Astrocyte (in vitro differentiated cells and primary cell): ENCODE data around the gene KCNN2. TPM values are rescaled to one million over a fixed set of nuclear protein-coding genes. Genes with fewer than 3 reads are reported as not detected.

Experiments
- DNase-seq: peaks from one replicate; pipeline ENCODE4 v3.0.0-alpha.2; 2010; ENCODE audit warnings: low read depth
- FAIRE-seq: peaks from 2 replicates; lab custom pipeline; 2011; peaks lifted over from hg19 to GRCh38; lab: Jason Lieb, UNC
- H2AFZ ChIP-seq: 2 replicates; pipeline ENCODE4 v1.6.0; 2012; ENCODE audit warnings: low read depth, low read length, inconsistent platforms
- H3K27ac ChIP-seq: 2 replicates; pipeline ENCODE4 v1.5.1; 2011; ENCODE audit warnings: low read depth, low read length, inconsistent platforms
- H3K27me3 ChIP-seq: 2 replicates; pipeline ENCODE4 v1.6.0; 2011; ENCODE audit warnings: low read length, inconsistent platforms; ENCODE audit not compliant: insufficient read depth
- H3K36me3 ChIP-seq: 2 replicates; pipeline ENCODE4 v1.5.1; 2011; ENCODE audit warnings: low read length, inconsistent platforms; ENCODE audit not compliant: insufficient read depth
- H3K4me1 ChIP-seq: 2 replicates; pipeline ENCODE4 v1.5.1; 2011; ENCODE audit warnings: low read length, inconsistent platforms; ENCODE audit not compliant: insufficient read depth
- H3K4me2 ChIP-seq: 2 replicates; pipeline ENCODE4 v1.6.0; 2012; ENCODE audit warnings: low read length, inconsistent platforms
- H3K4me3 ChIP-seq: 2 replicates; pipeline ENCODE4 v1.5.1; 2011; ENCODE audit warnings: low read depth, mild to moderate bottlenecking, low read length, inconsistent platforms; ENCODE audit not compliant: insufficient read depth
- H3K79me2 ChIP-seq: 2 replicates; pipeline ENCODE4 v1.6.0; 2012; ENCODE audit warnings: mild to moderate bottlenecking, low read length, inconsistent platforms; ENCODE audit not compliant: insufficient read depth
- H3K9ac ChIP-seq: 2 replicates; pipeline ENCODE4 v1.6.0; 2012; ENCODE audit warnings: mild to moderate bottlenecking, low read length, inconsistent platforms
- H3K9me3 ChIP-seq: 2 replicates; pipeline ENCODE4 v1.5.1; 2012; ENCODE audit warnings: low read depth, mild to moderate bottlenecking, low read length, inconsistent platforms; ENCODE audit not compliant: insufficient read depth
- H4K20me1 ChIP-seq: 2 replicates; pipeline ENCODE4 v1.6.0; 2012; ENCODE audit warnings: low read length, inconsistent platforms; ENCODE audit not compliant: insufficient read depth
- H3K27ac Mint-ChIP-seq: one replicate; pipeline ENCODE4 v1.8.0; 2021; ENCODE audit warnings: mild to moderate bottlenecking, mixed read lengths; ENCODE audit not compliant: unreplicated experiment
- H3K27me3 Mint-ChIP-seq: one replicate; pipeline ENCODE4 v1.8.0; 2021; ENCODE audit warnings: low read depth, mixed read lengths; ENCODE audit not compliant: unreplicated experiment
- H3K36me3 Mint-ChIP-seq: one replicate; pipeline ENCODE4 v1.8.0; 2021; ENCODE audit warnings: low read depth, mixed read lengths; ENCODE audit not compliant: unreplicated experiment
- H3K4me1 Mint-ChIP-seq: one replicate; pipeline ENCODE4 v1.8.0; 2021; ENCODE audit warnings: low read depth, mixed read lengths; ENCODE audit not compliant: unreplicated experiment
- H3K4me3 Mint-ChIP-seq: one replicate; pipeline ENCODE4 v1.8.0; 2021; ENCODE audit warnings: mild to moderate bottlenecking, moderate library complexity, mixed read lengths; ENCODE audit not compliant: unreplicated experiment
- H3K9me3 Mint-ChIP-seq: one replicate; pipeline ENCODE4 v1.8.0; 2021; ENCODE audit warnings: mild to moderate bottlenecking, mixed read lengths; ENCODE audit not compliant: unreplicated experiment
- EZH2 ChIP-seq: IDR thresholded peaks from 2 replicates; pipeline ENCODE4 v1.6.1; 2012; ENCODE audit warnings: mild to moderate bottlenecking, low read length, inconsistent platforms; ENCODE audit not compliant: insufficient read depth
- total RNA-seq: library from RNA; stranded (reverse); gene quantifications from 2 replicates; pipeline ENCODE4 v1.2.1, GENCODE V29; 2021
- TF ChIP-seq, protein P1 (sequence below): IDR thresholded peaks from 2 replicates; pipeline ENCODE4 v1.5.1; 2011; ENCODE audit warnings: low read depth, mild to moderate bottlenecking, inconsistent platforms, low read length, moderate library complexity; ENCODE audit not compliant: insufficient read depth

KCNN2 gene
- total RNA-seq, 1 donor from 2014 or later: 0.32 TPM

DNA sequence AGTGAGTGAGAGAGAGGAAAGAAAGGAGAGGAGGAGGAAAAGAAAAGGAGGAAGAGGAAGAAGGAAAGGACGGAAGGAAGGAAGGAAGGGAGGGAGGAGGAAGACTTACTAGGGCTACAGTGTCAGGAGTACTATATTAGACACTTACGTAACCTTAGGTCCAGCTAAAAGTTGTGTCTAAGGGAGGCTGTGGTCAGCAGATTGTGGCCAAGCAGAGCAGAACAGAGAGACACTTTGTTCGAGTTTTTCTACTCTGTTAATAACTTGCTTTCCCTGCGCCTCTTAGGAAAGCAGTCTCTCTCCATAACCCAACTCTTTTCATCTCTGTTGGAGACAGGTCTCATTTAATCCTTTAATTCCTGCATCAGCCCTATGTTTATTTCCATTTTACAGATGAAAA lies 138.9 kb downstream of the KCNN2 start:
- H3K4me1 ChIP-seq: no peaks in the 10 kb centered on the region
- H3K4me3 ChIP-seq: no peak overlapping the region
- TF ChIP-seq, protein P1, sequence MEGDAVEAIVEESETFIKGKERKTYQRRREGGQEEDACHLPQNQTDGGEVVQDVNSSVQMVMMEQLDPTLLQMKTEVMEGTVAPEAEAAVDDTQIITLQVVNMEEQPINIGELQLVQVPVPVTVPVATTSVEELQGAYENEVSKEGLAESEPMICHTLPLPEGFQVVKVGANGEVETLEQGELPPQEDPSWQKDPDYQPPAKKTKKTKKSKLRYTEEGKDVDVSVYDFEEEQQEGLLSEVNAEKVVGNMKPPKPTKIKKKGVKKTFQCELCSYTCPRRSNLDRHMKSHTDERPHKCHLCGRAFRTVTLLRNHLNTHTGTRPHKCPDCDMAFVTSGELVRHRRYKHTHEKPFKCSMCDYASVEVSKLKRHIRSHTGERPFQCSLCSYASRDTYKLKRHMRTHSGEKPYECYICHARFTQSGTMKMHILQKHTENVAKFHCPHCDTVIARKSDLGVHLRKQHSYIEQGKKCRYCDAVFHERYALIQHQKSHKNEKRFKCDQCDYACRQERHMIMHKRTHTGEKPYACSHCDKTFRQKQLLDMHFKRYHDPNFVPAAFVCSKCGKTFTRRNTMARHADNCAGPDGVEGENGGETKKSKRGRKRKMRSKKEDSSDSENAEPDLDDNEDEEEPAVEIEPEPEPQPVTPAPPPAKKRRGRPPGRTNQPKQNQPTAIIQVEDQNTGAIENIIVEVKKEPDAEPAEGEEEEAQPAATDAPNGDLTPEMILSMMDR: no peak
- TF ChIP-seq EZH2: no peak
- no peak overlapping the region for H3K4me3 Mint-ChIP-seq
- no peak overlapping the region for H3K27ac ChIP-seq
- H3K79me2 ChIP-seq: no peaks in the 10 kb centered on the region
- H3K27me3 ChIP-seq: no peaks in the 10 kb centered on the region
- no peaks in the 10 kb centered on the region for H3K36me3 Mint-ChIP-seq
- no peaks in the 10 kb centered on the region for H3K9me3 ChIP-seq
- H3K27ac Mint-ChIP-seq: no peak overlapping the region
- H3K4me1 Mint-ChIP-seq: no peaks in the 10 kb centered on the region
- FAIRE-seq (no peak), DNase-seq (no peak)
- H3K36me3 ChIP-seq: no peaks in the 10 kb centered on the region
- H4K20me1 ChIP-seq: no peaks in the 10 kb centered on the region
- peaks cover 4% of the 10 kb centered on the region for H3K27me3 Mint-ChIP-seq
- H2AFZ ChIP-seq: no peak overlapping the region
- no peaks in the 10 kb centered on the region for H3K9me3 Mint-ChIP-seq
- no peak overlapping the region for H3K9ac ChIP-seq
- H3K4me2 ChIP-seq: no peak overlapping the region

DNA sequence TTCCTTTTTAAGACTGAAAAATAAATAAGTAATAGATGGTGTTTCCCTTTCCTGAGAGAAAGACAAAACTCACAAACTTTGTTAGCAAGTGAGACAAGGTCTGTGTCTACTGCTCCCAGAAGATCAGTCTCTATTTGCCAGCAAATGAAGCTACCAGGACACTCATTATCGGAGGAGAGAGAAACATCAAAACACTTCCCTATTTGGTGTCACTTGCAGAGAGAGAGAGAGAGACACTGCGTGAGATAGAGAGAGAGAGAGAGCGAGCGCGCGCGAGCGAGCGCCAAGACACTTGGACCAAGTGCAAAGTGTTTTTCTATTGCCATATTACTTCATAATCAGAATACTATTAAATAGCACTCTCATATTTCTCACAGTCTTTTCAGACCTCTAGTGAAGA lies 142.7 kb downstream of the KCNN2 start:
- no peaks in the 10 kb centered on the region for H3K9me3 Mint-ChIP-seq
- no peak for FAIRE-seq

DNA sequence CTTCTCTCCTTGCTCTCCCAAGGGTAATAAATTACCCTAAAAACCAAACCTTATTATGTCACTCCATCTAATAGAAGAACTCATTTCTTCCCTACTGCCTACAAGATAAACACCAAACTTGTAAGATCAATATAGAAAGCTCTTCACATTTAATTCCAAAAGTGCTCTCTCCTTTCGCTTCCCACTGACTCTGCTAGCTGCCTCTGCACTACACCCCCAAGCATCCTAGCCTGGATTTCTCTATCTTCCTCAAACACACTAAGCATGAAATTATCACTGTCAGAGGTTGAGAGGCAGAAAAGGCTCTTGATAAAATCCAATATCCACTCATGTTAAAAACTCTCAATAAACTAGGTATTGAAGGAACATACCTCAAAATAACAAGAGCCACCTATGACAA lies 162.4 kb downstream of the KCNN2 start:
- peaks cover 3% of the 10 kb centered on the region for H3K9me3 ChIP-seq
- no peak overlapping the region for H3K4me3 ChIP-seq
- H3K27me3 Mint-ChIP-seq: no peaks in the 10 kb centered on the region
- no peaks in the 10 kb centered on the region for H3K36me3 ChIP-seq
- no peak for FAIRE-seq
- H3K4me1 ChIP-seq: no peaks in the 10 kb centered on the region
- no peak overlapping the region for H2AFZ ChIP-seq
- no peaks in the 10 kb centered on the region for H3K79me2 ChIP-seq
- H3K4me1 Mint-ChIP-seq: no peaks in the 10 kb centered on the region
- H3K36me3 Mint-ChIP-seq: no peaks in the 10 kb centered on the region
- no peak overlapping the region for H3K4me3 Mint-ChIP-seq
- no peaks in the 10 kb centered on the region for H3K9me3 Mint-ChIP-seq
- no peak overlapping the region for H3K27ac ChIP-seq
- H3K4me2 ChIP-seq: no peak overlapping the region
- H3K9ac ChIP-seq: no peak overlapping the region
- no peaks in the 10 kb centered on the region for H3K27me3 ChIP-seq
- no peak overlapping the region for H3K27ac Mint-ChIP-seq
- no peak for DNase-seq
- TF ChIP-seq, protein P1: no peak
- no peak for TF ChIP-seq EZH2
- H4K20me1 ChIP-seq: no peaks in the 10 kb centered on the region

More for the DNA sequence above, 142.7 kb downstream of the KCNN2 start:
- Mint-ChIP-seq H3K27ac (no peak overlapping the region), H3K4me3 (no peak overlapping the region), H3K27me3 (no peaks in the 10 kb centered on the region), H3K36me3 (no peaks in the 10 kb centered on the region), H3K4me1 (no peaks in the 10 kb centered on the region)
- Histone ChIP-seq H3K9me3 (no peaks in the 10 kb centered on the region), H3K4me1 (no peaks in the 10 kb centered on the region), H3K4me3 (no peak overlapping the region), H3K4me2 (no peak overlapping the region), H3K9ac (no peak overlapping the region), H3K79me2 (no peaks in the 10 kb centered on the region), H3K27me3 (no peaks in the 10 kb centered on the region), H3K27ac (no peak overlapping the region), H4K20me1 (no peaks in the 10 kb centered on the region), H3K36me3 (no peaks in the 10 kb centered on the region), H2AFZ (no peak overlapping the region)
- DNase-seq: no peak
- TF ChIP-seq EZH2: no peak
- TF ChIP-seq, protein P1: no peak
